ENCODE data around the gene POLR3G. TPM values are rescaled to one million over a fixed set of nuclear protein-coding genes. Genes with fewer than 3 reads are reported as not detected.

POLR3G gene
- total and polyA plus RNA-seq, 12 donors, result 0.30 to 2.4 (median 0.93) TPM; not detected in 2

DNA sequence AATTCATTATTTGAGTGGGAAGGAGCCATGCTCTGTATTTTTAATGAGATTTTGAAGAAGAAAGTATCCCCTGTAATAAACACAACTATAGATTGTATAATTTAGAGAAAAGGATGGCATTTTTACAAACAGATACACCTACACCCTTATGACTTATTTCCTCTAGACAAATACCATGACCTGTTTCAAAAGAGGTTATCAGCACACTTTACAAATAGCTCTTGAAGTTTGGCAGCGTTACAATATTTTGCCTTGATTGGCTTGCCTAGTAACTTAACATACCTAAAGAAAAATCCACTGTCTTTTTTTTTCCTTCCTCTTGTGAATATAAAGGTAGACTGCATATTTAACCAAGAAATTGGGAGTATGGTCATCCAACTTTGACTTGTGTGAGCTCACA lies 36.6 kb upstream of the POLR3G start:
- no peak overlapping the region for H3K27ac ChIP-seq
- no peak overlapping the region for H3K4me3 ChIP-seq
- H3K27me3 ChIP-seq, result no peaks in the 10 kb centered on the region
- H3K9me3 ChIP-seq (replicated peaks in 1 of 3), result no peaks in the 10 kb centered on the region
- 22 to 28% (median 25%) methylated on average over 1 of the region's 1 CpG for WGBS, 4 donors
- no peaks in the 10 kb centered on the region for H3K36me3 ChIP-seq (replicated peaks in 1 of 2)
- intact Hi-C loops (cut with DNase I), result loop anchor here (10.0 kb wide), 3 partner anchors 97 to 347 kb away; no protein-coding TSS in a partner anchor
- no peak for DNase-seq
- no peak for TF ChIP-seq POLR2A (IDR thresholded peaks at IDR 0.05)
- TF ChIP-seq, protein P1, sequence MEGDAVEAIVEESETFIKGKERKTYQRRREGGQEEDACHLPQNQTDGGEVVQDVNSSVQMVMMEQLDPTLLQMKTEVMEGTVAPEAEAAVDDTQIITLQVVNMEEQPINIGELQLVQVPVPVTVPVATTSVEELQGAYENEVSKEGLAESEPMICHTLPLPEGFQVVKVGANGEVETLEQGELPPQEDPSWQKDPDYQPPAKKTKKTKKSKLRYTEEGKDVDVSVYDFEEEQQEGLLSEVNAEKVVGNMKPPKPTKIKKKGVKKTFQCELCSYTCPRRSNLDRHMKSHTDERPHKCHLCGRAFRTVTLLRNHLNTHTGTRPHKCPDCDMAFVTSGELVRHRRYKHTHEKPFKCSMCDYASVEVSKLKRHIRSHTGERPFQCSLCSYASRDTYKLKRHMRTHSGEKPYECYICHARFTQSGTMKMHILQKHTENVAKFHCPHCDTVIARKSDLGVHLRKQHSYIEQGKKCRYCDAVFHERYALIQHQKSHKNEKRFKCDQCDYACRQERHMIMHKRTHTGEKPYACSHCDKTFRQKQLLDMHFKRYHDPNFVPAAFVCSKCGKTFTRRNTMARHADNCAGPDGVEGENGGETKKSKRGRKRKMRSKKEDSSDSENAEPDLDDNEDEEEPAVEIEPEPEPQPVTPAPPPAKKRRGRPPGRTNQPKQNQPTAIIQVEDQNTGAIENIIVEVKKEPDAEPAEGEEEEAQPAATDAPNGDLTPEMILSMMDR (IDR thresholded peaks at IDR 0.05), result no peak
- peaks cover 0 to 11% of the 10 kb centered on the region in 2 donors for H3K4me1 ChIP-seq (replicated peaks in 1 of 2)

DNA sequence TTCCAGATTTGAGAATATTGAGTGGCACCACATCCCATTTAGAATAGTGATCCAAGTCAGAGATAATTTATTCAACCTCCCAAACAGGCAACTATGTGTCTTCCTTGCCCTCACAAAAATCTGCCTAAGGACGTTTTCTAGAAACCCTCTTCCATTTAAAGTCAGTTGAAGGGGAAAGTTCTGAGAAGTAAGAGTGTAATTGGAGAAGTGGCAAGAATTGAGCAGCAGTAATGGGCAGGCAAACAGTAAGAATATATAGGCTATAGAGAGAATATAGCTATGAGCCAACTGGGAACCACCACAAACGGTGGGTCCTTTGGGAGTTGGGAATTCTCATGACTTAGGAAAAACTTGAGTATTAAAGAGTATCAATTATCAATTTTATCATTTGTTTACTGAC lies 34.0 kb upstream of the POLR3G start:
- intact Hi-C loops (cut with DNase I), result no loop called here
- no peak overlapping the region for H3K27ac ChIP-seq
- H3K9me3 ChIP-seq (replicated peaks in 1 of 3), result no peaks in the 10 kb centered on the region
- H3K4me1 ChIP-seq (replicated peaks in 1 of 2), result peaks cover 0 to 11% of the 10 kb centered on the region in 2 donors
- H3K27me3 ChIP-seq, result no peaks in the 10 kb centered on the region
- WGBS, 4 donors, result 56 to 69% (median 64%) methylated on average over 2 of the region's 2 CpGs
- no peaks in the 10 kb centered on the region for H3K36me3 ChIP-seq (replicated peaks in 1 of 2)
- no peak overlapping the region for H3K4me3 ChIP-seq
- TF ChIP-seq, protein P1 (IDR thresholded peaks at IDR 0.05), result no peak
- no peak for TF ChIP-seq POLR2A (IDR thresholded peaks at IDR 0.05)
- no peak for DNase-seq

DNA sequence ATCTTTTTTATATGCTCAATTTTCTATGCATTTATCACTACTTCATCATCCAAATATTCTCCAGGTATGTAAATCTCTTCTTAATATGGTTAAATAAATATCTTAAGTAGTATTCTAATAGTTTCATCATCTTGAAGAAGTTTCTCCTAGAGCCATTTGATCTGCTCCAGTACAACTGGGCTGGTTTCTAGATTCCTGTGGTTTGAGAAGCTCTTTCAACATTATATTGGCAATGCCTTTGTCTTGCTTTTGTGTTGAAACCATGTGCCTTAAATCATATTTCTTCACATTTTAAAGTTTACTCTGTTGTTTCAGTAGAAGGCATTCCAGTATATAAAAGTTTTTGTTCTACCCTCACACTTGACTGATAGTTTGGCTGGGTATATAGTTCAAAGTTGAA lies 27.7 kb upstream of the POLR3G start:
- DNase-seq, result no peak
- no peak overlapping the region for H3K4me3 ChIP-seq
- no peak for TF ChIP-seq POLR2A (IDR thresholded peaks at IDR 0.05)
- TF ChIP-seq, protein P1 (IDR thresholded peaks at IDR 0.05), result no peak
- no peaks in the 10 kb centered on the region for H3K4me1 ChIP-seq (replicated peaks in 1 of 2)
- intact Hi-C loops (cut with DNase I), result no loop called here
- no peaks in the 10 kb centered on the region for H3K9me3 ChIP-seq (replicated peaks in 1 of 3)
- H3K27me3 ChIP-seq, result no peaks in the 10 kb centered on the region
- H3K36me3 ChIP-seq (replicated peaks in 1 of 2), result no peaks in the 10 kb centered on the region
- no peak overlapping the region for H3K27ac ChIP-seq

DNA sequence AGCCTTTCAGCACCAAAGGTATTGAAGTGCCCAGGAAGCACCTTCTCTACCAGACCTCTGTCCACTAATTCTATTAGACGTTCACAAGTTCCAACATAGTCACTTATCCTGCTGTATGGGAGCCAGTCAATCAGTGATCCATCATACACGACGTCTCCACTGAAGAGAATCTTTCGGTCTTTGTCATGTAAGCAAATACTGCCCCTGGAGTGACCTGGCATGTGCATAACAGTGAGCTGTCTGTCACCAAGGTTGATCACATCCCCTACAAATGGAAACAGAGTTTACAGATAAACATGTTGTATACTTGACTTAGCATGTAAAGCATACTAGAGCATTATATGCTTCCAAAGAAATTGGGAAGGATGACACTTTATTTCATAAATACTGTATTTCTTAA lies 13.4 kb upstream of the POLR3G start:
- H3K4me3 ChIP-seq, result no peak overlapping the region
- no peak for TF ChIP-seq POLR2A (IDR thresholded peaks at IDR 0.05)
- TF ChIP-seq, protein P1 (IDR thresholded peaks at IDR 0.05), result no peak
- no peaks in the 10 kb centered on the region for H3K9me3 ChIP-seq (replicated peaks in 1 of 3)
- no peak for DNase-seq
- intact Hi-C loops (cut with DNase I), result no loop called here
- H3K36me3 ChIP-seq (replicated peaks in 1 of 2), result no peaks in the 10 kb centered on the region
- no peaks in the 10 kb centered on the region for H3K4me1 ChIP-seq (replicated peaks in 1 of 2)
- 76 to 86% (median 81%) methylated on average over 4 of the region's 4 CpGs for WGBS, 4 donors
- H3K27me3 ChIP-seq, result no peaks in the 10 kb centered on the region
- H3K27ac ChIP-seq, result no peak overlapping the region
